Astrocyte of the cerebellum (primary cell): ENCODE results near the gene KRT1.

ENCODE experiments used
- DNase-seq: peaks from one replicate; pipeline ENCODE4 v3.0.0-alpha.2; 2011; ENCODE audit warnings: low read depth
- H3K4me3 ChIP-seq: 2 replicates; pipeline ENCODE4 v1.5.1; 2011; ENCODE audit warnings: mild to moderate bottlenecking, low read depth, low read length, moderate library complexity
- in situ Hi-C: cut with HindIII; loops from 2 replicates; pipeline ENCODE4 v1.10.0; 2017; ENCODE audit warnings: low sequenced_read_pairs
- TF ChIP-seq, protein P1 (sequence below): IDR thresholded peaks from 2 replicates; pipeline ENCODE4 v1.5.1; 2012; ENCODE audit warnings: low read length, low read depth, moderate library complexity, mild to moderate bottlenecking; ENCODE audit errors: missing control alignments

The KRT1 gene

DNA sequence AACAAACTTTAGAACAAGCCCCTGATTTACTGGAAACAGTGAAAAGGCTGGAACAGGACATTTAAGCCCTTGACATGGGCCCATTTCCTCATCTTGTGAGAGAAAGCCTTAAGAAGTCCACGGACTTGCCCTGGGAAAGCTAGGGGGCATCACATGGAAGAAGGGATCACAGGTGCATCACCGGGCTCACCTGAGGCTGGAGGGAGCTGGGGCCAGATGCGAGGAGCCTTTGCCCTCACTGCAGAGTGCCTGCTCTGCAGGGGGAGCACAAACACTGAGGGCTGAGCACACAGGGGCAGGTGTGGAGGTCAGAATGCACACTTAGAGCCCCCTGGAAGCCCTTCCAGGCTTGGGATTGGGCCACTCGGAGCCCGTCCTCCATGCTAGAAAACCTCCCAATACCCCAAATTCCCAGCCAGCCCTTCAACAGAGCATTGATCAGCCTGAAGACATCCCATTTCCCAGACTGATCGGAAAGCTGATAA is 5.2 kb upstream of the KRT1 start:
- TF ChIP-seq, protein P1, sequence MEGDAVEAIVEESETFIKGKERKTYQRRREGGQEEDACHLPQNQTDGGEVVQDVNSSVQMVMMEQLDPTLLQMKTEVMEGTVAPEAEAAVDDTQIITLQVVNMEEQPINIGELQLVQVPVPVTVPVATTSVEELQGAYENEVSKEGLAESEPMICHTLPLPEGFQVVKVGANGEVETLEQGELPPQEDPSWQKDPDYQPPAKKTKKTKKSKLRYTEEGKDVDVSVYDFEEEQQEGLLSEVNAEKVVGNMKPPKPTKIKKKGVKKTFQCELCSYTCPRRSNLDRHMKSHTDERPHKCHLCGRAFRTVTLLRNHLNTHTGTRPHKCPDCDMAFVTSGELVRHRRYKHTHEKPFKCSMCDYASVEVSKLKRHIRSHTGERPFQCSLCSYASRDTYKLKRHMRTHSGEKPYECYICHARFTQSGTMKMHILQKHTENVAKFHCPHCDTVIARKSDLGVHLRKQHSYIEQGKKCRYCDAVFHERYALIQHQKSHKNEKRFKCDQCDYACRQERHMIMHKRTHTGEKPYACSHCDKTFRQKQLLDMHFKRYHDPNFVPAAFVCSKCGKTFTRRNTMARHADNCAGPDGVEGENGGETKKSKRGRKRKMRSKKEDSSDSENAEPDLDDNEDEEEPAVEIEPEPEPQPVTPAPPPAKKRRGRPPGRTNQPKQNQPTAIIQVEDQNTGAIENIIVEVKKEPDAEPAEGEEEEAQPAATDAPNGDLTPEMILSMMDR = no peak
- no peak for DNase-seq
- no peak overlapping the region for H3K4me3 ChIP-seq
- in situ Hi-C loops = no loop called here

DNA sequence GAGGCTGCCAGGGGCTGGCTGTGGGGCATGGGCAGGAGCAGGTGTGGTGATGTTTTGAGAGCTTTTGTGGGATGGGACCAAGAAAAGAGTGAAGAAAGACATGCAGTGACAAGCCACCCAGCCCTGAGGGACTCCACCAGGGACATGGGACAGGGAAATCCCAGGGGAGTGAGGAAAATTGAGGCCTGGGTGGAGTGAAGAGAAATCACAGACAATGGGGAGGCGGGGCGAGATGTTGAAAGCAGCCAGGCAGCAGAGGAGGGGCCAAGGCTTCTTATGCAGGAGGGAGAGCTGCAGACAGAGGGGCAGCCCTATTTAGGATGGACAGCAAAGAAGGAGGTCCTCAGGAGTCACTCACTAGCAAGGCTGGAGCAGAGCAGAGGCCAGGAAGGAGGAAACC is 4.2 kb upstream of the KRT1 start:
- in situ Hi-C loops = no loop called here
- no peak overlapping the region for H3K4me3 ChIP-seq
- no peak for DNase-seq
- TF ChIP-seq, protein P1 = no peak

DNA sequence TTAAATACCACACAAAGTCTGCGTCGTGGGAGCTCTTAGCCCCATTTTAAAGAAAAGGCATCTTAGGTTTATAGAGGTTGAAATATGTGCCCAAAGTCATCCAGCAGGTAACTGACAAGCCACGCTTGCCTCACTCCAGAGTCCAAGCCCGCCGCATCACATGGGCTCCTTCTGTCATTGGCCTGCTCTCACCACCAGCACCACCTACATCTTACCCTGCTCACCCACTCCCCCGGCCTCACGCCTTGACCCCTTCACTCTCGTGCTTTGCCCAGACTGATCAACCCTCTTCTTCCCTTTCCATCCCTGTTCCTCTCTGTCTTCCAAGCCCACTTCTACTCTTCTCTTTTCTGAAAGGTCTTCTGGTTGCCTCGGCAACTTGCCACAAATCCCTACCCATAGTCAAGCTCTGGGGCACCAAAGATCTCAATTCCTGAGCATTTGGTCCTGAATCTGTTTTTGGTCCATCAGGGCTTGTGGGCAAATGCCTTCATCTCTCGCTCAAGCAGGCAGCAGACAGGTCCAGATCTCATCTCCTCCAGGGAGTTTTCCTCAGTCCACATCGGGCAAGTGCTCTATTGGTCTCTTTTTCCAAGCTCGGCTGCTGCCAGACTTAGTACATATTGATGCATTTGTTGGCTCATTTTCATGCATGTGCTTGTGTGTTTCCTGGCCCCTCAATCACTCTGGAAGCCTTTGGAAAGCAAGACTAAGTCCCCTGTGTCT is 3.5 kb upstream of the KRT1 start:
- TF ChIP-seq, protein P1 = no peak
- H3K4me3 ChIP-seq = no peak overlapping the region
- DNase-seq = no peak
- in situ Hi-C loops = no loop called here

DNA sequence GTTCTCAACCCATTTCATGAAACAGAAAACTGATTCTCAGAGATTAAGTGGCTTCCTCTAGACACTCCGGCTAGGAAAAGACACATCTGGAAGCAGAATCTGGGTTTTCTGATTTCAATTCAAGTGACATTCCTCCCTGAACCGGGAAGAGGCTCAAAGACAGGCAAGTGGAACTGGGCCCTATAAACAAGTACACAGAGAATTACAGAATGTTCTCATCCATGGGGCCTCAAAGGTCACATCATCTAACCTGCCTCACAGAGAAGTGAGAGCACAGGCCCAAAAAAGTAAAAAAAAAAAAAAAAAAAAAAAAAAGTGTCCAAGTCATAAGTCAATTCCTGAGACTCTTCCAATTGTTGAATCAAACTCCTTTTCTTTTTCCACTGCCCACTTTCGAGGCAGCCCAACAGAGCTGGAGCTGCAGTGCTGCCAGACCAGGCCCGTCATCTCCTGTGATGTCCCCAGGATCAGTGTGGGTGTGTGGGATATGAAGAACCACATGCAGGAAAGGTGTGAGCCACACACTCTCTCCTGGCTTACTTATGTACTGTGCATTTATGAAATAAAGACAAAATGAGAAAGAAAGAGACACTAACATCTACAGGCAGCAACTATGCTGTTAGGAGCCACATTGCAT is 2.8 kb upstream of the KRT1 start:
- TF ChIP-seq, protein P1 = no peak
- H3K4me3 ChIP-seq = no peak overlapping the region
- in situ Hi-C loops = no loop called here
- DNase-seq = no peak

DNA sequence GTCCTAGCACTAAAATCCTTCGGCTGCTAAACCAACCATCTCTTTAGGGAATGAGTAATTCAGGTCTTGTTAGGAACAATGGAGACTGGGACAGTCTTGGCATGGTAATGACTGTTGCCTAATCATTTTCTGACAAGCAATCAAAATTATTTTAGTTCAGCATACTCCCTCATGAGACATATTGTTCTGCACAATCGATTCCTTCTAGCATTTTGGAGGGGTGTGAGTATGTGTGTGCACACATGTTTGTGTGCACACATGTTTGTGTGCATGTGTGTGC is 2.1 kb upstream of the KRT1 start:
- H3K4me3 ChIP-seq = no peak overlapping the region
- DNase-seq = no peak
- in situ Hi-C loops = no loop called here
- TF ChIP-seq, protein P1 = no peak

DNA sequence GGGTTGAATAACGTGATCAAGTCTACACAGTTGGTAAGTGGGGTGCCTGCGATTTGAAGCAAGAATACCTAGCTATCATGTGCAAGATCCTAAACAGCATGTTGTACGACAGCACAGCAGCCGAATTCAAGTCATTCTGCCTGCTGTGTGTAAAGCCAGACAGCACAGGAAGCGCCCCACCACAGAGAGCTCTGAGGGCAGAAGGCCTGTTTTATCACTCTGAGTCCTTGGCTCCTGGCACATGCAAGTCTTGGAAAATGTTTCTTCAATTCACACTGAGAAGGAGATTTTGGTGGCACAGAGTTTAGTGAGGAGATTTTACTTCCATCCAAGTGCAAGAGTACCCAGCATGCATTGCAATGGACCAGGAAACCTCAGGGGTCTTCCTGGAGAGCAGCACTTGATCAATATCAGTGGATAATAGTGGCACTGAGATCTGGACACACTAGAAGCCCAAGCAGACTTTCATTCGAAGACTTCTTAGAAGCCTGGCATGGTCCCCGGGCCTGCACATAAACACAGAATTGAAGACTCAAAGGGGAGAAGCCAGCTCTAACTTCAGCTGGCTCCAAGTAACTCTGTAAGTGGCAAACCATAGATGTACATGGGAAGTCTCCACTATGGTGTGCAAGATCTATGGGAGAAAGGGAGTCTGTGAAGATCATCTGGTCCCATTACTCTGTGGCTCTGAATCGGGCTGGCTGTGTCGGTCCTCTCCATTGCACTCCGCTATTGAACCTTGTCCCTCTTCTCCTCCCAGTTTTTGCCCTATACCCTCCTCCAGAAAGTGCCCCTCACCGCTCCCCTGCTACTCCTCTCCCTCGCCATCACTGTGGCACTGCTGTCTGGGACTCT is 1.5 kb upstream of the KRT1 start:
- in situ Hi-C loops = no loop called here
- no peak for DNase-seq
- H3K4me3 ChIP-seq = no peak overlapping the region
- TF ChIP-seq, protein P1 = no peak
